OCI-LY1 (cell line): ENCODE data around the gene DNAJB6.

ENCODE experiments used
- H2AFZ ChIP-seq: fragments of 200-600 bp; sonication (generic), shearing (Covaris generic); 2 replicates; pipeline ENCODE4 v1.6.0; 2014; ENCODE audit warnings: antibody characterized with exemption, mild to moderate bottlenecking, low read length
- H3F3A ChIP-seq: fragments of 200-600 bp; sonication (generic), shearing (Covaris generic); 2 replicates; pipeline ENCODE4 v1.6.0; 2014; ENCODE audit warnings: mild to moderate bottlenecking, antibody characterized with exemption, low read length, moderate library complexity; ENCODE audit not compliant: insufficient read depth
- H3K27ac ChIP-seq: fragments of 200-600 bp; sonication (generic); 2 replicates; pipeline ENCODE4 v1.5.1; 2014; ENCODE audit warnings: low read length, mixed run types, mild to moderate bottlenecking, low read depth; ENCODE audit not compliant: poor library complexity, severe bottlenecking
- H3K27me3 ChIP-seq: fragments of 200-600 bp; sonication (generic); 2 replicates; pipeline ENCODE4 v1.6.0; 2014; ENCODE audit warnings: antibody characterized with exemption, mild to moderate bottlenecking, low read length, moderate library complexity; ENCODE audit not compliant: insufficient read depth
- H3K36me3 ChIP-seq: fragments of 200-600 bp; sonication (generic); 2 replicates; pipeline ENCODE4 v1.6.1; 2014; ENCODE audit warnings: mild to moderate bottlenecking, antibody characterized with exemption, low read length, moderate library complexity, mixed read lengths; ENCODE audit not compliant: insufficient read depth
- H3K4me1 ChIP-seq: fragments of 200-600 bp; sonication (generic); 2 replicates; pipeline ENCODE4 v1.5.1; 2014; ENCODE audit warnings: mild to moderate bottlenecking, low read length, moderate library complexity; ENCODE audit not compliant: insufficient read depth, severe bottlenecking
- H3K4me2 ChIP-seq: fragments of 200-600 bp; sonication (generic), shearing (Covaris generic); 2 replicates; pipeline ENCODE4 v1.6.1; 2014; ENCODE audit warnings: low read length
- H3K4me3 ChIP-seq: fragments of 200-600 bp; sonication (generic); 2 replicates; pipeline ENCODE4 v1.5.1; 2014; ENCODE audit warnings: low read length, low read depth, mild to moderate bottlenecking, mixed read lengths; ENCODE audit not compliant: poor library complexity, severe bottlenecking
- H3K79me2 ChIP-seq: fragments of 200-600 bp; shearing (Covaris generic); 2 replicates; pipeline ENCODE4 v1.6.1; 2016; ENCODE audit warnings: mixed run types, low read length, mixed read lengths; ENCODE audit not compliant: insufficient read depth
- H3K9ac ChIP-seq: fragments of 200-600 bp; sonication (generic), shearing (Covaris generic); 2 replicates; pipeline ENCODE4 v1.6.1; 2014; ENCODE audit warnings: mild to moderate bottlenecking, low read length, mixed read lengths
- H3K9me2 ChIP-seq: fragments of 200-600 bp; sonication (generic), shearing (Covaris generic); 2 replicates; pipeline ENCODE4 v1.6.1; 2014; ENCODE audit warnings: low read depth, mild to moderate bottlenecking, low read length, mixed read lengths
- H3K9me3 ChIP-seq: fragments of 200-600 bp; shearing (Covaris generic); 2 replicates; pipeline ENCODE4 v1.6.1; 2014; ENCODE audit warnings: low read length, mixed read lengths
- H4K20me1 ChIP-seq: fragments of 200-600 bp; sonication (generic), shearing (Covaris generic); 2 replicates; pipeline ENCODE4 v1.6.0; 2016; ENCODE audit warnings: mild to moderate bottlenecking, low read length; ENCODE audit not compliant: insufficient read depth
- CTCF ChIP-seq: fragments of 200-600 bp; sonication (generic), shearing (Covaris generic); IDR thresholded peaks from 2 replicates; pipeline ENCODE4 v1.5.1; 2017; ENCODE audit warnings: mild to moderate bottlenecking, antibody characterized with exemption, low read length, moderate library complexity, mixed read lengths
- EZH2 ChIP-seq: fragments of 200-600 bp; sonication (generic), shearing (Covaris generic); IDR thresholded peaks from 2 replicates; pipeline ENCODE4 v1.8.0; 2017; ENCODE audit warnings: borderline replicate concordance, mixed run types, mild to moderate bottlenecking, antibody characterized with exemption, low read length, moderate library complexity, mixed read lengths

DNAJB6 gene

GRCh38 chr7:157457355-157458253 is 120.8 kb downstream of the DNAJB6 start:
- Histone ChIP-seq H3K4me3 (no peak overlapping the region), H3K27me3 (peaks cover 5% of the 10 kb centered on the region; the same call in 1 of the 2 replicates), H3K9me3 (no peaks in the 10 kb centered on the region), H3K27ac (no peak overlapping the region), H3K4me2 (no peak overlapping the region), H2AFZ (no peak overlapping the region), H3F3A (no peaks in the 10 kb centered on the region), H4K20me1 (no peaks in the 10 kb centered on the region), H3K9ac (no peak overlapping the region), H3K4me1 (no peaks in the 10 kb centered on the region), H3K9me2 (no peaks in the 10 kb centered on the region), H3K36me3 (no peaks in the 10 kb centered on the region), H3K79me2 (no peaks in the 10 kb centered on the region)
- TF ChIP-seq CTCF, result no peak
- no peak for TF ChIP-seq EZH2

GRCh38 chr7:157458254-157458633 is 121.4 kb downstream of the DNAJB6 start:
- no peak overlapping the region for H2AFZ ChIP-seq
- no peak overlapping the region for H3K4me3 ChIP-seq
- H3F3A ChIP-seq, result no peaks in the 10 kb centered on the region
- H3K27ac ChIP-seq, result no peak overlapping the region
- H3K9me3 ChIP-seq, result no peaks in the 10 kb centered on the region
- H3K9me2 ChIP-seq, result no peaks in the 10 kb centered on the region
- no peak for TF ChIP-seq CTCF
- no peak for TF ChIP-seq EZH2
- H3K4me1 ChIP-seq, result no peaks in the 10 kb centered on the region
- H3K36me3 ChIP-seq, result no peaks in the 10 kb centered on the region
- H3K79me2 ChIP-seq, result no peaks in the 10 kb centered on the region
- no peaks in the 10 kb centered on the region for H4K20me1 ChIP-seq
- H3K4me2 ChIP-seq, result no peak overlapping the region
- H3K9ac ChIP-seq, result no peak overlapping the region
- H3K27me3 ChIP-seq, result peaks cover 5% of the 10 kb centered on the region; the same call in 1 of the 2 replicates

GRCh38 chr7:157459966-157460365 is 123.2 kb downstream of the DNAJB6 start:
- no peaks in the 10 kb centered on the region for H3K4me1 ChIP-seq

More at GRCh38 chr7:157459966-157460365, 123.2 kb downstream of the DNAJB6 start:
- Histone ChIP-seq H3K27ac (no peak overlapping the region), H3K36me3 (no peaks in the 10 kb centered on the region), H3F3A (no peaks in the 10 kb centered on the region), H3K27me3 (peaks cover 10% of the 10 kb centered on the region; the same call in 1 of the 2 replicates), H3K9me3 (no peaks in the 10 kb centered on the region), H3K9ac (no peak overlapping the region), H3K9me2 (no peaks in the 10 kb centered on the region), H3K4me2 (no peak overlapping the region), H2AFZ (no peak overlapping the region), H3K79me2 (no peaks in the 10 kb centered on the region), H4K20me1 (no peaks in the 10 kb centered on the region), H3K4me3 (no peak overlapping the region)
- TF ChIP-seq EZH2 (no peak), CTCF (no peak)
